Type B pancreatic cell (in vitro differentiated cells): ENCODE measurements around the gene RIPK3. TPM values are rescaled to one million over a fixed set of nuclear protein-coding genes. Genes with fewer than 3 reads are reported as not detected.

Experiments
- DNase-seq: peaks from one replicate; pipeline ENCODE4 v3.0.0; 2021; ENCODE audit warnings: mixed read lengths; ENCODE audit not compliant: unreplicated experiment; ENCODE audit errors: extremely low spot score
- H3K27ac Mint-ChIP-seq: 2 replicates; pipeline ENCODE4 v1.8.0; 2021; ENCODE audit warnings: mild to moderate bottlenecking, mixed read lengths
- H3K27me3 Mint-ChIP-seq: 2 replicates; pipeline ENCODE4 v1.8.0; 2021; ENCODE audit warnings: mixed read lengths
- H3K36me3 Mint-ChIP-seq: 2 replicates; pipeline ENCODE4 v1.8.0; 2021; ENCODE audit warnings: mixed read lengths
- H3K4me1 Mint-ChIP-seq: one replicate; pipeline ENCODE4 v1.8.0; 2021; ENCODE audit warnings: mixed read lengths; ENCODE audit not compliant: unreplicated experiment
- H3K4me3 Mint-ChIP-seq: 2 replicates; pipeline ENCODE4 v1.8.0; 2021; ENCODE audit warnings: mild to moderate bottlenecking, mixed read lengths
- H3K9me3 Mint-ChIP-seq: 2 replicates; pipeline ENCODE4 v1.8.0; 2021; ENCODE audit warnings: mixed read lengths
- total RNA-seq: library from RNA; stranded (reverse); gene quantifications from 2 replicates; pipeline ENCODE4 v1.2.1, GENCODE V29; 2021; ENCODE audit warnings: low replicate concordance
- TF ChIP-seq, protein P1 (sequence below): fragments of 200-600 bp; sonication (generic); conservative IDR thresholded peaks from 2 replicates; pipeline ENCODE4 v1.5.0; 2021; ENCODE audit warnings: antibody characterized with exemption, mild to moderate bottlenecking

RIPK3 gene
- total RNA-seq, 1 donor from 2014 or later = 5.6 TPM

DNA sequence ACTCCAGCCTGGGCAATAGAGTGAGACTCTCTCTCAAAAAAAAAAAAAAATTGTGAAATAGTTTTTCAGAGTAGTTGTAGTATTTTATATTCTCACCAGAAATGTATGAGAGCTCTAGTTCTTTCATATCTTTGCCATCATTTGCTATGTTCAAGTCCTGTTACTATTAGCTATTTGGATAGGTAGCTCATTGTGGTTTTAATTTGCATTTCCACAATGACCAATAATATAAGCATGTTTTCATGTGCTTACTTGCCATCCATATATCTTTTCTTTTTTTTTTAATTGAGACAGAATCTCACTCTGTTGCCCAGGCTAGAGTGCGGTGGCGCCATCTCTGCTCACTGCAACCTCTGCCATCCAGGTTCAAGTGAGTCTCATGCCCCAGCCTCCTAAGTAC lies 8.4 kb upstream of the RIPK3 start:
- TF ChIP-seq, protein P1, sequence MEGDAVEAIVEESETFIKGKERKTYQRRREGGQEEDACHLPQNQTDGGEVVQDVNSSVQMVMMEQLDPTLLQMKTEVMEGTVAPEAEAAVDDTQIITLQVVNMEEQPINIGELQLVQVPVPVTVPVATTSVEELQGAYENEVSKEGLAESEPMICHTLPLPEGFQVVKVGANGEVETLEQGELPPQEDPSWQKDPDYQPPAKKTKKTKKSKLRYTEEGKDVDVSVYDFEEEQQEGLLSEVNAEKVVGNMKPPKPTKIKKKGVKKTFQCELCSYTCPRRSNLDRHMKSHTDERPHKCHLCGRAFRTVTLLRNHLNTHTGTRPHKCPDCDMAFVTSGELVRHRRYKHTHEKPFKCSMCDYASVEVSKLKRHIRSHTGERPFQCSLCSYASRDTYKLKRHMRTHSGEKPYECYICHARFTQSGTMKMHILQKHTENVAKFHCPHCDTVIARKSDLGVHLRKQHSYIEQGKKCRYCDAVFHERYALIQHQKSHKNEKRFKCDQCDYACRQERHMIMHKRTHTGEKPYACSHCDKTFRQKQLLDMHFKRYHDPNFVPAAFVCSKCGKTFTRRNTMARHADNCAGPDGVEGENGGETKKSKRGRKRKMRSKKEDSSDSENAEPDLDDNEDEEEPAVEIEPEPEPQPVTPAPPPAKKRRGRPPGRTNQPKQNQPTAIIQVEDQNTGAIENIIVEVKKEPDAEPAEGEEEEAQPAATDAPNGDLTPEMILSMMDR = no peak
- no peaks in the 10 kb centered on the region for H3K9me3 Mint-ChIP-seq
- no peak overlapping the region for H3K4me3 Mint-ChIP-seq
- DNase-seq = no peak
- no peaks in the 10 kb centered on the region for H3K36me3 Mint-ChIP-seq
- peaks cover 3% of the 10 kb centered on the region for H3K4me1 Mint-ChIP-seq
- peaks cover 81% of the 10 kb centered on the region for H3K27me3 Mint-ChIP-seq
- H3K27ac Mint-ChIP-seq = no peak overlapping the region

- DNase-seq = no peak
- no peaks in the 10 kb centered on the region for H3K9me3 Mint-ChIP-seq
- no peaks in the 10 kb centered on the region for H3K36me3 Mint-ChIP-seq
- peaks cover 79% of the 10 kb centered on the region for H3K27me3 Mint-ChIP-seq
- no peaks in the 10 kb centered on the region for H3K4me1 Mint-ChIP-seq
- H3K27ac Mint-ChIP-seq = no peak overlapping the region
- TF ChIP-seq, protein P1 = no peak
- H3K4me3 Mint-ChIP-seq = no peak overlapping the region
These were observed 7.3 kb upstream of the RIPK3 start for GRCh38 chr14:24347134-24347533.

DNA sequence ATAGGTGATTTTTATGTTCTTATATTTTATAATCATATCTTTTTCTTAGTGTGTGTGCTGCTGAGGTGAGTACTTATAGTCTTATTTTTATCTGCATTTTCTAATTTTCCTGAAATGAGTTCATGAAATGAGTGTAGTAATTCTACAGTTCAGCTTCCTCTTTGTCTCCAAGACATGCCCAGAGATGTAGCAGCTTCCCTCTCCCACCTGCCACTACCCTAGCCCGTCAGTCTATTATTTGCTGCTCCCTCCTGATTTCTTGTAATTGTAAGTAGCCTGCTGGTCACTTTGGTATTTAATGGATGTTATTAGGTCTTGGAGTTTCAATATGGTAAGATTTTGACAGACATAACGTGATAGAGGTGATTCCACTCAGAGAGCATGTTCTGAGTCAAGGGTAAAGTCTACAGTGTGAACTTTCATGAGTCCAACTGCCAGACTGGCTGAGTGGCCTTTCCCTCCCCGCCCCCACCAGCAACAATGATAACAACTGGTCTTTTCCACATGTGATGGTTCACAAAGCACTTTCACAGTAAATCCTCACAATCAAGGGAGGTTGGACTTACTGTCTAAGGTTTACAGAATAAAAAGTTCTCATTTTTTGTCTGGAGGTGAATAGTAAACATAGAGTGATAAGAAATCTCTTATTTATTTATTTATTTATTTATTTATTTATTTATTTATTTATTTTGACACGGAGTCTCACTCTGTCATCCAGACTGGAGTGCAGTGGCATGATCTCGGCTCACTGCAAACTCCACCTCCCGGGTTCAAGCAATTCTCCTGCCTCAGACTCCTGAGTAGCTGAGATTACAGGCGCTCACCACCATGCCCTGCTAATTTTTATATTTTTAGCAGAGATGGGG lies 4.2 kb upstream of the RIPK3 start:
- Mint-ChIP-seq H3K4me1 (no peaks in the 10 kb centered on the region), H3K4me3 (no peak overlapping the region), H3K9me3 (no peaks in the 10 kb centered on the region), H3K27me3 (peaks cover 75% of the 10 kb centered on the region), H3K36me3 (no peaks in the 10 kb centered on the region), H3K27ac (no peak overlapping the region)
- DNase-seq = no peak
- TF ChIP-seq, protein P1 = no peak

- Mint-ChIP-seq H3K4me1 (no peaks in the 10 kb centered on the region), H3K27ac (no peak overlapping the region), H3K36me3 (no peaks in the 10 kb centered on the region), H3K9me3 (no peaks in the 10 kb centered on the region), H3K4me3 (no peak overlapping the region), H3K27me3 (peaks cover 80% of the 10 kb centered on the region)
- TF ChIP-seq, protein P1 = no peak
- no peak for DNase-seq
These were observed 3.1 kb upstream of the RIPK3 start for GRCh38 chr14:24342889-24343288.

DNA sequence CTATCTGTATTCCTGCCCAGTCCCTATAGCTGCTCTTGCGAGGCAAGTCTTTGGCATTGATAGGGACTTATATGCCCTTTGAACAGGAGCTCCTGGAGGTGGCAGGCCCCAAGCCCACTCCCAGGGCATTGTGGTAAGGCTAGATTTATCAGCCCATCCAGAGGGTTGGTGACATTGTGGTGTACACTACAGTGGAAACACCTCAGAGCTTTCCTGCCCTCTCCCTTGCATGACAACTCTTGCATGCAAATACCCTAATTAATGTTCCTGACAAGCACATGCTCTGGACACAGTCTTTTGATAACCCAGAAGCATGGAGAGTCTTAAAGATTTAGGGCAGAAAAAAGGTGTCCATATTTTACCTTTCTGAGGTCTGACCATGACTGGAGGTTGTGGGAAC lies 815 bp upstream of the RIPK3 start:
- Mint-ChIP-seq H3K27me3 (peaks cover 88% of the 10 kb centered on the region), H3K4me3 (no peak overlapping the region), H3K9me3 (no peaks in the 10 kb centered on the region), H3K27ac (no peak overlapping the region), H3K36me3 (no peaks in the 10 kb centered on the region), H3K4me1 (no peaks in the 10 kb centered on the region)
- no peak for DNase-seq
- TF ChIP-seq, protein P1 = no peak
